ENCODE results near the gene GDA. TPM values are rescaled to one million over a fixed set of nuclear protein-coding genes. Genes with fewer than 3 reads are reported as not detected.

GDA gene
- total RNA-seq, 1 donor from 2014 or later, result 0.18 TPM

DNA sequence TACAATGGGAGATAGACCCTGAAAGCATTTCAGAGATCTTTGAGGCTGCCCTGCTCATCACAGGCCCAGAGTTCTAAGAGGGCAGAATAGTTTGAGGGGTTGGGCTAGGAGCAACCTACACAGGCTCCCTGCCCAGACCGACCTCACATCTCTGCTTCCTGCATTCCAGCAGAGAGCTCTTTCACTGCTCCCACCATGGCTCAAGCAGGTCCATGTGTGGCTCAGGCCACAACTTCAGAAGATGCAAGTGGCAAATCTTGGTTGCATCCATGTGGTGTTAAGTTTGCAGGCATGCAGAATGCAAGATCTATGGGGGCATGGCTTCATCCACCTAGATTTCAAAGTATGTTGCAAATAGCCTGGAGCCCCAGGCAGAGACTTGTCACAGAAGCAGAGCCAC, 39.0 kb downstream of the GDA start:
- Mint-ChIP-seq H3K4me1 (no peaks in the 10 kb centered on the region), H3K4me3 (no peak overlapping the region), H3K36me3 (ENCODE audit: low read depth) (no peaks in the 10 kb centered on the region), H3K9me3 (peaks cover 5% of the 10 kb centered on the region), H3K27me3 (peaks cover 8% of the 10 kb centered on the region), H3K27ac (no peak overlapping the region)
- ChIA-PET CTCF (no interaction called here), POLR2A (no interaction called here)
- TF ChIP-seq, protein P1, sequence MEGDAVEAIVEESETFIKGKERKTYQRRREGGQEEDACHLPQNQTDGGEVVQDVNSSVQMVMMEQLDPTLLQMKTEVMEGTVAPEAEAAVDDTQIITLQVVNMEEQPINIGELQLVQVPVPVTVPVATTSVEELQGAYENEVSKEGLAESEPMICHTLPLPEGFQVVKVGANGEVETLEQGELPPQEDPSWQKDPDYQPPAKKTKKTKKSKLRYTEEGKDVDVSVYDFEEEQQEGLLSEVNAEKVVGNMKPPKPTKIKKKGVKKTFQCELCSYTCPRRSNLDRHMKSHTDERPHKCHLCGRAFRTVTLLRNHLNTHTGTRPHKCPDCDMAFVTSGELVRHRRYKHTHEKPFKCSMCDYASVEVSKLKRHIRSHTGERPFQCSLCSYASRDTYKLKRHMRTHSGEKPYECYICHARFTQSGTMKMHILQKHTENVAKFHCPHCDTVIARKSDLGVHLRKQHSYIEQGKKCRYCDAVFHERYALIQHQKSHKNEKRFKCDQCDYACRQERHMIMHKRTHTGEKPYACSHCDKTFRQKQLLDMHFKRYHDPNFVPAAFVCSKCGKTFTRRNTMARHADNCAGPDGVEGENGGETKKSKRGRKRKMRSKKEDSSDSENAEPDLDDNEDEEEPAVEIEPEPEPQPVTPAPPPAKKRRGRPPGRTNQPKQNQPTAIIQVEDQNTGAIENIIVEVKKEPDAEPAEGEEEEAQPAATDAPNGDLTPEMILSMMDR (IDR thresholded peaks at IDR 0.05), result no peak
- intact Hi-C loops (cut with micrococcal nuclease), result no loop called here
- no peak for ATAC-seq (ENCODE audit: low read depth)
- DNase-seq, result no peak

DNA sequence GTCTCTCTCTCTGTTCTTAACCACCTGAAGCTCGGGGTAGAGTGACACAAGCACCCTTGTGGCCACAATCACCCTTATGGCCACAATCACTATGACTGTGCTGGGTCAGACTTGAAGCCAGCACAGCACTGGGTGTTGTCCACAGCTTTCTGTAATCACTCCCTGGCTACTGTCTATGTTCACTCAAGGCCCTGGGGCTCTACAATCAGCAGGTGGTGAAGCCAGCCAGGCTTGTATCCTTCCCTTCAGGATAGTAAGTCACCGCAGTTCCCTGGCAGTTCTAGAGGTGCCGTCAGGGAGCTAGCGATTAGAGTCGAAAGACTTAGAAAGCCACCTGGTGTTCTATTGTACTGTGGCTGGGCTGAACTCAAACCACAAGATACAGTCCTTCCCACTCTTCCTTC, 44.2 kb downstream of the GDA start:
- H3K36me3 Mint-ChIP-seq (ENCODE audit: low read depth), result no peaks in the 10 kb centered on the region
- H3K9me3 Mint-ChIP-seq, result peaks cover 3% of the 10 kb centered on the region
- intact Hi-C loops (cut with micrococcal nuclease), result no loop called here
- H3K27ac Mint-ChIP-seq, result no peak overlapping the region
- no peak overlapping the region for H3K4me3 Mint-ChIP-seq
- POLR2A ChIA-PET, result no interaction called here
- DNase-seq, result no peak
- CTCF ChIA-PET, result no interaction called here
- no peaks in the 10 kb centered on the region for H3K4me1 Mint-ChIP-seq
- peaks cover 8% of the 10 kb centered on the region for H3K27me3 Mint-ChIP-seq
- TF ChIP-seq, protein P1 (IDR thresholded peaks at IDR 0.05), result no peak
- ATAC-seq (ENCODE audit: low read depth), result no peak

DNA sequence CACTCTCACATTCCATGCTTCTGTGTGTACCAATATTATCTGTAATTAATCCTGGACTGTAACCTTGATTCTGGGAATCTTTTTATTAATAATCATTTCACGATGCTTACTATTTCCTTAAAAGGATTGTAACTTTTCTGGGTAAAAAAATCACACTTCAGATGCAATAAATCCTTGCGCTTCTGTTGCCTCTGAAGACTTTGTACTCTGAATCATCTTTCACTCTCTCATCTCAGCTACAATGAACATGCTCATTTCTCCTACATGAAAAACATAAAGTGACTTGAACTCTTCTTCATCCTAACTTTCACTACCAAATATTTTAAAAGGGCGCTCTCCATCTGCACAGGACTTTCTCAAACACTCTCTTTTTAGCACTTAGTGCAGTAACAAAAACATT, 50.0 kb downstream of the GDA start:
- no peaks in the 10 kb centered on the region for H3K36me3 Mint-ChIP-seq (ENCODE audit: low read depth)
- TF ChIP-seq, protein P1 (IDR thresholded peaks at IDR 0.05), result no peak
- DNase-seq, result no peak
- H3K27ac Mint-ChIP-seq, result no peak overlapping the region
- no peak for ATAC-seq (ENCODE audit: low read depth)
- H3K27me3 Mint-ChIP-seq, result peaks cover 2% of the 10 kb centered on the region
- H3K4me3 Mint-ChIP-seq, result no peak overlapping the region
- CTCF ChIA-PET, result no interaction called here
- no peaks in the 10 kb centered on the region for H3K4me1 Mint-ChIP-seq
- intact Hi-C loops (cut with micrococcal nuclease), result no loop called here
- H3K9me3 Mint-ChIP-seq, result no peaks in the 10 kb centered on the region
- POLR2A ChIA-PET, result no interaction called here

DNA sequence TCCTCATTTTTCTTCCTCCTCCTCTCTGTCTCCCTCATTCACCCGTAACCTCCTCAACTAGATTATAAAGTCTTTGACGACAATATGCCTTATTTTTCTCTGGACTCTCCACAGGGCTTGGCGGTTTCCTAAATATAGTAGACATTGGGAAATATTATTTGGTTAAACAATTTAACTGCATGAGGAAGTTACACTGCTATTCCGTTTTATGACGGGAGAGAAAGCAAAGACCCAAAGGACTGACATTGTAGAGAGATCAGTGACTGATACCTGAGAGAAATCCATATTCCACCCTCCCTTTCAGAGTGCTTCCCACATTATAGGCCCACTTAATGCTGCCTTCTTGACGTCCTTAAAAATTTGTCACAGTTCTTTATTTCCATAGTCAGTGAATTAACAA, 51.2 kb downstream of the GDA start:
- Mint-ChIP-seq H3K36me3 (ENCODE audit: low read depth) (no peaks in the 10 kb centered on the region), H3K4me3 (no peak overlapping the region), H3K27me3 (peaks cover 2% of the 10 kb centered on the region), H3K4me1 (no peaks in the 10 kb centered on the region), H3K9me3 (no peaks in the 10 kb centered on the region), H3K27ac (no peak overlapping the region)
- intact Hi-C loops (cut with micrococcal nuclease), result no loop called here
- DNase-seq, result no peak
- TF ChIP-seq, protein P1 (IDR thresholded peaks at IDR 0.05), result no peak
- ChIA-PET CTCF (no interaction called here), POLR2A (no interaction called here)
- ATAC-seq (ENCODE audit: low read depth), result no peak

DNA sequence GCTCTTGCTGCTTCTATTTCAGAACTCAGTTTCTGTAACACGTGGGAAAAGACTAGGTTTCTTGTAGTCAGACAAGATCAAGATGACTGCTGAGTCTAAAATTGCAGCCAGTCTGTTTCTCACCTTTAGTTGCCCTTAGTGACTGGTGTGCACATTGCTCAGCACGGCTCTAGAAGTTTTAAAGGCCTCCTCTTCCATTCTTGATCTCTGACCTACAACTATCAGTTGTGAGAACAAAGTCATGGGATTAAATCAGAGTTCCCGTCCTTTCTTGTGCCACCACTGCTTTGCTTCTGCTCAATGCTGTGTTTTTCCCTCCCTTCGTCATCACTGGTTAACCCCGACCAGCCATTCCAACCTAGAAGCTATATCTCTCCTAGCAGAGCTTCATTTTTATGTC, 52.8 kb downstream of the GDA start:
- ChIA-PET CTCF (no interaction called here), POLR2A (no interaction called here)
- no peak for ATAC-seq (ENCODE audit: low read depth)
- Mint-ChIP-seq H3K4me1 (no peaks in the 10 kb centered on the region), H3K9me3 (no peaks in the 10 kb centered on the region), H3K4me3 (no peak overlapping the region), H3K27me3 (peaks cover 2% of the 10 kb centered on the region), H3K27ac (no peak overlapping the region), H3K36me3 (ENCODE audit: low read depth) (no peaks in the 10 kb centered on the region)
- intact Hi-C loops (cut with micrococcal nuclease), result loop anchor here (2.0 kb wide), 1 partner anchor 163 kb away; no protein-coding TSS in a partner anchor
- no peak for DNase-seq
- TF ChIP-seq, protein P1 (IDR thresholded peaks at IDR 0.05), result no peak
